DND-41 (cell line): ENCODE results near the gene PHRF1.

Experiments
- ATAC-seq: fragments of 200-7000 bp; cut with Tn5 transposase; 3 replicates; pipeline ENCODE4 v1.9.1; 2021; ENCODE audit warnings: low read depth; ENCODE audit not compliant: insufficient read depth
- DNase-seq: peaks from one replicate; pipeline ENCODE4 v3.0.0-alpha.2; 2020
- H2AFZ ChIP-seq: 2 replicates; pipeline ENCODE4 v1.6.0; 2012; ENCODE audit warnings: low read depth, low read length
- H3K27ac ChIP-seq: 2 replicates; pipeline ENCODE4 v1.5.1; 2012; ENCODE audit warnings: low read length, inconsistent platforms
- H3K27me3 ChIP-seq: fragments of 200-600 bp; sonication (generic); 2 replicates; pipeline ENCODE4 v1.6.0; 2012; ENCODE audit warnings: low read length, mild to moderate bottlenecking, inconsistent platforms; ENCODE audit not compliant: insufficient read depth, poor library complexity
- H3K36me3 ChIP-seq: 2 replicates; pipeline ENCODE4 v1.5.1; 2012; ENCODE audit warnings: low read length, inconsistent platforms; ENCODE audit not compliant: insufficient read depth
- H3K4me1 ChIP-seq: 2 replicates; pipeline ENCODE4 v1.5.1; 2012; ENCODE audit warnings: mild to moderate bottlenecking, low read length; ENCODE audit not compliant: insufficient read depth
- H3K4me2 ChIP-seq: 2 replicates; pipeline ENCODE4 v1.6.0; 2012; ENCODE audit warnings: mild to moderate bottlenecking, moderate library complexity, low read length, inconsistent platforms; ENCODE audit not compliant: insufficient read depth
- H3K4me3 ChIP-seq, 2 experiments: fragments of 200-600 bp in 1 of 2; shearing (Covaris generic) in 1 of 2; 2 replicates each; pipeline ENCODE4 v1.5.1; 2012 to 2016; ENCODE audit warnings: inconsistent platforms in 2 of 2, low read length in 2 of 2, mild to moderate bottlenecking in 2 of 2, low read depth in 1 of 2, moderate library complexity in 1 of 2
- H3K79me2 ChIP-seq: 2 replicates; pipeline ENCODE4 v1.6.0; 2012; ENCODE audit warnings: low read length, inconsistent platforms; ENCODE audit not compliant: insufficient read depth
- H3K9ac ChIP-seq: 2 replicates; pipeline ENCODE4 v1.6.0; 2012; ENCODE audit warnings: low read depth, mild to moderate bottlenecking, inconsistent platforms, low read length, moderate library complexity
- H3K9me3 ChIP-seq: 2 replicates; pipeline ENCODE4 v1.5.1; 2012; ENCODE audit warnings: low read length, moderate library complexity, mild to moderate bottlenecking, inconsistent platforms; ENCODE audit not compliant: insufficient read depth, severe bottlenecking
- H4K20me1 ChIP-seq: 2 replicates; pipeline ENCODE4 v1.6.0; 2012; ENCODE audit warnings: low read length; ENCODE audit not compliant: insufficient read depth
- EZH2 ChIP-seq: IDR thresholded peaks from 3 replicates; pipeline ENCODE4 v1.6.1; 2012; ENCODE audit warnings: borderline replicate concordance, low read depth, mild to moderate bottlenecking, moderate library complexity, low read length, inconsistent platforms; ENCODE audit not compliant: severe bottlenecking
- TF ChIP-seq, protein P1 (sequence below): IDR thresholded peaks from 2 replicates; pipeline ENCODE4 v1.5.1; 2012; ENCODE audit warnings: borderline replicate concordance, low read length, moderate library complexity, mild to moderate bottlenecking; ENCODE audit not compliant: poor library complexity, severe bottlenecking; ENCODE audit errors: extremely low read depth

PHRF1 gene

GRCh38 chr11:534396-535209 lies 41.7 kb upstream of the PHRF1 start:
- no peak for TF ChIP-seq EZH2
- TF ChIP-seq, protein P1, sequence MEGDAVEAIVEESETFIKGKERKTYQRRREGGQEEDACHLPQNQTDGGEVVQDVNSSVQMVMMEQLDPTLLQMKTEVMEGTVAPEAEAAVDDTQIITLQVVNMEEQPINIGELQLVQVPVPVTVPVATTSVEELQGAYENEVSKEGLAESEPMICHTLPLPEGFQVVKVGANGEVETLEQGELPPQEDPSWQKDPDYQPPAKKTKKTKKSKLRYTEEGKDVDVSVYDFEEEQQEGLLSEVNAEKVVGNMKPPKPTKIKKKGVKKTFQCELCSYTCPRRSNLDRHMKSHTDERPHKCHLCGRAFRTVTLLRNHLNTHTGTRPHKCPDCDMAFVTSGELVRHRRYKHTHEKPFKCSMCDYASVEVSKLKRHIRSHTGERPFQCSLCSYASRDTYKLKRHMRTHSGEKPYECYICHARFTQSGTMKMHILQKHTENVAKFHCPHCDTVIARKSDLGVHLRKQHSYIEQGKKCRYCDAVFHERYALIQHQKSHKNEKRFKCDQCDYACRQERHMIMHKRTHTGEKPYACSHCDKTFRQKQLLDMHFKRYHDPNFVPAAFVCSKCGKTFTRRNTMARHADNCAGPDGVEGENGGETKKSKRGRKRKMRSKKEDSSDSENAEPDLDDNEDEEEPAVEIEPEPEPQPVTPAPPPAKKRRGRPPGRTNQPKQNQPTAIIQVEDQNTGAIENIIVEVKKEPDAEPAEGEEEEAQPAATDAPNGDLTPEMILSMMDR, result no peak
- Histone ChIP-seq H3K79me2 (peaks cover 18% of the 10 kb centered on the region), H3K4me3 (peak overlapping the region; percentile 96 to 98), H3K9me3 (no peaks in the 10 kb centered on the region), H3K4me2 (peak overlapping the region; percentile 98), H3K27me3 (no peaks in the 10 kb centered on the region), H3K4me1 (peaks cover 41% of the 10 kb centered on the region), H4K20me1 (peaks cover 36% of the 10 kb centered on the region), H2AFZ (peak overlapping the region; percentile 60), H3K36me3 (peaks cover 35% of the 10 kb centered on the region), H3K27ac (peak overlapping the region; percentile 70), H3K9ac (peak overlapping the region; percentile 88)
- peak; percentile 48 for DNase-seq
- peak; percentile 18; the same call in 1 of the 3 replicates for ATAC-seq

- ATAC-seq (no peak), DNase-seq (no peak)
- H3K27me3 ChIP-seq, result no peaks in the 10 kb centered on the region
- no peak overlapping the region for H3K27ac ChIP-seq
- H3K36me3 ChIP-seq, result peaks cover 35% of the 10 kb centered on the region
- H3K4me1 ChIP-seq, result peaks cover 41% of the 10 kb centered on the region
- H3K9ac ChIP-seq, result peak overlapping the region; percentile 88
- peaks cover 36% of the 10 kb centered on the region for H4K20me1 ChIP-seq
- peak overlapping the region; percentile 98 for H3K4me2 ChIP-seq
- H2AFZ ChIP-seq, result no peak overlapping the region
- H3K4me3 ChIP-seq, result peak overlapping the region; percentile 96 to 98; a peak in 3 of 4 replicates
- H3K9me3 ChIP-seq, result no peaks in the 10 kb centered on the region
- TF ChIP-seq EZH2, result no peak
- TF ChIP-seq, protein P1, result no peak
- peaks cover 18% of the 10 kb centered on the region for H3K79me2 ChIP-seq
These were observed 41.1 kb upstream of the PHRF1 start for GRCh38 chr11:535210-535518.

- peaks cover 35% of the 10 kb centered on the region for H3K36me3 ChIP-seq
- DNase-seq (peak; percentile 95), ATAC-seq (peak; percentile 94)
- H3K79me2 ChIP-seq, result peaks cover 18% of the 10 kb centered on the region
- H3K27ac ChIP-seq, result peak within 1 kb of the TSS; percentile 76
- peaks cover 41% of the 10 kb centered on the region for H3K4me1 ChIP-seq
- peaks cover 36% of the 10 kb centered on the region for H4K20me1 ChIP-seq
- peak within 1 kb of the TSS; percentile 96 to 98 for H3K4me3 ChIP-seq
- TF ChIP-seq, protein P1, result no peak
- TF ChIP-seq EZH2, result no peak
- no peaks in the 10 kb centered on the region for H3K9me3 ChIP-seq
- peak within 1 kb of the TSS; percentile 88 for H3K9ac ChIP-seq
- peak within 1 kb of the TSS; percentile 87 for H2AFZ ChIP-seq
- H3K4me2 ChIP-seq, result peak within 1 kb of the TSS; percentile 98
- no peaks in the 10 kb centered on the region for H3K27me3 ChIP-seq
These were observed 40.5 kb upstream of the PHRF1 start, which contains the start of gene HRAS for GRCh38 chr11:535519-536454. TSS of gene HRAS (minus strand) at chr11:535576.
